ENCODE results near the gene POTEI. TPM values are rescaled to one million over a fixed set of nuclear protein-coding genes. Genes with fewer than 3 reads are reported as not detected.
"Not testable (repeated sequence)": the region's sequence is repeated elsewhere in the genome, so short reads cannot be mapped to it uniquely, and the experiment has no call there.

Gene POTEI
- not detected for total RNA-seq
- long read RNA-seq: 0 reads

GRCh38 chr2:130509228-130509627 is at the start of gene POTEI:
Gene POTEI (minus strand): TSS chr2:130509328. CDS start chr2:130509235, 93 bp downstream.
- not testable (repeated sequence) for DNase-seq (ENCODE audit: low spot score)

GRCh38 chr2:130556441-130556840 is 47.3 kb upstream of the POTEI start:
- not testable (repeated sequence) for DNase-seq (ENCODE audit: low spot score)

GRCh38 chr2:130554178-130554577 is 45.0 kb upstream of the POTEI start:
- DNase-seq (ENCODE audit: low spot score): not testable (repeated sequence)

GRCh38 chr2:130549475-130549874 is 40.3 kb upstream of the POTEI start:
- DNase-seq (ENCODE audit: low spot score): not testable (repeated sequence)

- not testable (repeated sequence) for DNase-seq (ENCODE audit: low spot score)
These were observed 39.3 kb upstream of the POTEI start for GRCh38 chr2:130548418-130548817.

- not testable (repeated sequence) for DNase-seq (ENCODE audit: low spot score)
These were observed 35.9 kb upstream of the POTEI start for GRCh38 chr2:130544978-130545377.

GRCh38 chr2:130543785-130544528 is 34.8 kb upstream of the POTEI start:
- not testable (repeated sequence) for DNase-seq (ENCODE audit: low spot score)

- DNase-seq (ENCODE audit: low spot score): not testable (repeated sequence)
These were observed 33.7 kb upstream of the POTEI start for GRCh38 chr2:130542789-130543188.

GRCh38 chr2:130538271-130538670 is 29.1 kb upstream of the POTEI start:
- DNase-seq (ENCODE audit: low spot score): not testable (repeated sequence)

GRCh38 chr2:130536654-130537053 is 27.5 kb upstream of the POTEI start:
- DNase-seq (ENCODE audit: low spot score): not testable (repeated sequence)

- not testable (repeated sequence) for DNase-seq (ENCODE audit: low spot score)
These were observed 22.5 kb upstream of the POTEI start for GRCh38 chr2:130531672-130532071.

- DNase-seq (ENCODE audit: low spot score): not testable (repeated sequence)
These were observed 22.1 kb upstream of the POTEI start for GRCh38 chr2:130531225-130531624.

- not testable (repeated sequence) for DNase-seq (ENCODE audit: low spot score)
These were observed 21.1 kb upstream of the POTEI start for GRCh38 chr2:130530212-130530611.

GRCh38 chr2:130529545-130529944 is 20.4 kb upstream of the POTEI start:
- DNase-seq (ENCODE audit: low spot score): not testable (repeated sequence)

GRCh38 chr2:130527365-130527967 is 18.3 kb upstream of the POTEI start:
- not testable (repeated sequence) for DNase-seq (ENCODE audit: low spot score)

GRCh38 chr2:130522390-130522789 is 13.3 kb upstream of the POTEI start:
- not testable (repeated sequence) for DNase-seq (ENCODE audit: low spot score)

GRCh38 chr2:130520992-130521391 is 11.9 kb upstream of the POTEI start, which contains the start of gene CFC1B:
Gene CFC1B (plus strand): TSS chr2:130521222. CDS start chr2:130521485, 263 bp downstream.
- not testable (repeated sequence) for DNase-seq (ENCODE audit: low spot score)

GRCh38 chr2:130518516-130519106 is 9.5 kb upstream of the POTEI start:
- not testable (repeated sequence) for DNase-seq (ENCODE audit: low spot score)

- DNase-seq (ENCODE audit: low spot score): not testable (repeated sequence)
These were observed 2.8 kb upstream of the POTEI start for GRCh38 chr2:130511747-130512451.

GRCh38 chr2:130510807-130511746 is 1.9 kb upstream of the POTEI start:
- DNase-seq (ENCODE audit: low spot score): not testable (repeated sequence)

Measured in mesenteric fat pad (tissue), 1 donor.